ENCODE measurements around the gene CCSER2. TPM values are rescaled to one million over a fixed set of nuclear protein-coding genes. Genes with fewer than 3 reads are reported as not detected.

Gene CCSER2
- polyA plus RNA-seq, 1 of the 3 experiments (the other 2 are of a cell fraction), result 8.5 TPM

GRCh38 chr10:84510121-84510520, 181.7 kb downstream of the CCSER2 start (continued):
- TF ChIP-seq IRF3 (IDR thresholded peaks at IDR 0.05; ENCODE audit: low read depth, low read length) (no peak), FOSL2 (IDR thresholded peaks at IDR 0.05; ENCODE audit: borderline replicate concordance, low read depth) (no peak), POLR2AphosphoS5 (IDR thresholded peaks at IDR 0.05; ENCODE audit: low read depth, low read length) (no peak), MXI1 (IDR thresholded peaks at IDR 0.05; ENCODE audit: low read depth, low read length) (no peak), NRF1 (IDR thresholded peaks at IDR 0.05; ENCODE audit: low read depth, low read length) (no peak), FOXM1 (IDR thresholded peaks at IDR 0.05; ENCODE audit: low read depth) (no peak)
- TF ChIP-seq, protein P1, sequence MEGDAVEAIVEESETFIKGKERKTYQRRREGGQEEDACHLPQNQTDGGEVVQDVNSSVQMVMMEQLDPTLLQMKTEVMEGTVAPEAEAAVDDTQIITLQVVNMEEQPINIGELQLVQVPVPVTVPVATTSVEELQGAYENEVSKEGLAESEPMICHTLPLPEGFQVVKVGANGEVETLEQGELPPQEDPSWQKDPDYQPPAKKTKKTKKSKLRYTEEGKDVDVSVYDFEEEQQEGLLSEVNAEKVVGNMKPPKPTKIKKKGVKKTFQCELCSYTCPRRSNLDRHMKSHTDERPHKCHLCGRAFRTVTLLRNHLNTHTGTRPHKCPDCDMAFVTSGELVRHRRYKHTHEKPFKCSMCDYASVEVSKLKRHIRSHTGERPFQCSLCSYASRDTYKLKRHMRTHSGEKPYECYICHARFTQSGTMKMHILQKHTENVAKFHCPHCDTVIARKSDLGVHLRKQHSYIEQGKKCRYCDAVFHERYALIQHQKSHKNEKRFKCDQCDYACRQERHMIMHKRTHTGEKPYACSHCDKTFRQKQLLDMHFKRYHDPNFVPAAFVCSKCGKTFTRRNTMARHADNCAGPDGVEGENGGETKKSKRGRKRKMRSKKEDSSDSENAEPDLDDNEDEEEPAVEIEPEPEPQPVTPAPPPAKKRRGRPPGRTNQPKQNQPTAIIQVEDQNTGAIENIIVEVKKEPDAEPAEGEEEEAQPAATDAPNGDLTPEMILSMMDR (IDR thresholded peaks at IDR 0.05), result no peak
- TF ChIP-seq, protein P2, sequence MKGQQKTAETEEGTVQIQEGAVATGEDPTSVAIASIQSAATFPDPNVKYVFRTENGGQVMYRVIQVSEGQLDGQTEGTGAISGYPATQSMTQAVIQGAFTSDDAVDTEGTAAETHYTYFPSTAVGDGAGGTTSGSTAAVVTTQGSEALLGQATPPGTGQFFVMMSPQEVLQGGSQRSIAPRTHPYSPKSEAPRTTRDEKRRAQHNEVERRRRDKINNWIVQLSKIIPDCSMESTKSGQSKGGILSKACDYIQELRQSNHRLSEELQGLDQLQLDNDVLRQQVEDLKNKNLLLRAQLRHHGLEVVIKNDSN (IDR thresholded peaks at IDR 0.05; ENCODE audit: borderline replicate concordance, low read depth), result no peak

- H3K9ac ChIP-seq, result no peak overlapping the region
- no peak overlapping the region for H3K4me2 ChIP-seq
- DNase-seq, result no peak
- peaks cover 13% of the 10 kb centered on the region for H3F3A ChIP-seq (replicated peaks; ENCODE audit: insufficient read depth)
- 92% methylated on average over 2 of the region's 2 CpGs for WGBS (ENCODE audit: low lambda C conversion rate)
- no peaks in the 10 kb centered on the region for H3K9me3 ChIP-seq
- no peak overlapping the region for H2AFZ ChIP-seq (ENCODE audit: low read depth)
- H3K4me3 ChIP-seq (ENCODE audit: low read depth in 2 of 2, low read length in 1 of 2), result no peak overlapping the region
- no peaks in the 10 kb centered on the region; the same call in 1 of the 2 replicates for H3K9me2 ChIP-seq
- peaks cover 21 to 34% of the 10 kb centered on the region in 2 experiments for H3K36me3 ChIP-seq (replicated peaks in 1 of 2; ENCODE audit: control insufficient read depth in 1 of 2, insufficient read depth in 2 of 2, low read length in 1 of 2)
- H4K20me1 ChIP-seq (ENCODE audit: insufficient read depth), result no peaks in the 10 kb centered on the region
- no peaks in the 10 kb centered on the region for H3K79me2 ChIP-seq (ENCODE audit: insufficient read depth)
- no peaks in the 10 kb centered on the region for H3K27me3 ChIP-seq (ENCODE audit: insufficient read depth)
- peaks cover 9 to 16% of the 10 kb centered on the region in 2 experiments for H3K4me1 ChIP-seq (ENCODE audit: control insufficient read depth in 1 of 2, insufficient read depth in 2 of 2, low read depth in 1 of 2, low read length in 1 of 2)
- ChIA-PET POLR2A (no interaction called here), CTCF (interaction anchor here (0.7 to 5.1 kb wide), 2 partner anchors 27 to 136 kb away, joined by 4 to 34 read pairs; no protein-coding TSS in a partner anchor)
- H3K27ac ChIP-seq (ENCODE audit: low read depth in 2 of 2, low read length in 1 of 2), result peak overlapping the region in 1 of 2 experiments; percentile 92; a peak in 3 of 4 replicates
- no peak for TF ChIP-seq CHD2 (IDR thresholded peaks at IDR 0.05; ENCODE audit: low read length, partially characterized antibody)
- no peak for TF ChIP-seq ZBTB33 (IDR thresholded peaks at IDR 0.05; ENCODE audit: borderline replicate concordance, low read depth)
- TF ChIP-seq FOXM1 (IDR thresholded peaks at IDR 0.05; ENCODE audit: low read depth), result no peak
- TF ChIP-seq EZH2phosphoT487 (IDR thresholded peaks at IDR 0.05; ENCODE audit: borderline replicate concordance, low read depth), result no peak
- TF ChIP-seq GABPA (IDR thresholded peaks at IDR 0.05; ENCODE audit: low read depth), result no peak
- TF ChIP-seq RAD21 (IDR thresholded peaks at IDR 0.05; ENCODE audit: low read length), result no peak
- TF ChIP-seq, protein P3, sequence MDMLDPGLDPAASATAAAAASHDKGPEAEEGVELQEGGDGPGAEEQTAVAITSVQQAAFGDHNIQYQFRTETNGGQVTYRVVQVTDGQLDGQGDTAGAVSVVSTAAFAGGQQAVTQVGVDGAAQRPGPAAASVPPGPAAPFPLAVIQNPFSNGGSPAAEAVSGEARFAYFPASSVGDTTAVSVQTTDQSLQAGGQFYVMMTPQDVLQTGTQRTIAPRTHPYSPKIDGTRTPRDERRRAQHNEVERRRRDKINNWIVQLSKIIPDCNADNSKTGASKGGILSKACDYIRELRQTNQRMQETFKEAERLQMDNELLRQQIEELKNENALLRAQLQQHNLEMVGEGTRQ (IDR thresholded peaks at IDR 0.05; ENCODE audit: borderline replicate concordance, low read depth, low read length), result no peak
- TF ChIP-seq MEF2A (IDR thresholded peaks at IDR 0.05; ENCODE audit: borderline replicate concordance, low read depth), result no peak
- no peak for TF ChIP-seq PBX3 (IDR thresholded peaks at IDR 0.05)
- TF ChIP-seq EP300 (IDR thresholded peaks at IDR 0.05; ENCODE audit: borderline replicate concordance in 1 of 2, low read depth in 1 of 2, low read length in 1 of 2), result no peak
- no peak for TF ChIP-seq SIN3A (IDR thresholded peaks at IDR 0.05; ENCODE audit: borderline replicate concordance, low read depth, low read length)
Observed at GRCh38 chr10:84511106-84511505, 182.7 kb downstream of the CCSER2 start.

All from SK-N-SH (cell line).